Measurements from ENCODE around the gene RERE. TPM values are rescaled to one million over a fixed set of nuclear protein-coding genes. Genes with fewer than 3 reads are reported as not detected.
A peak's percentile ranks its signal among the peaks of the same experiment; 100 is the strongest.

Gene RERE
- total RNA-seq, 1 donor from 2014 or later = 124 TPM

GRCh38 chr1:8456991-8457390, 360.4 kb downstream of the RERE start:
- Histone ChIP-seq H4K20me1 (ENCODE audit: insufficient read depth, low read length) (peaks cover 12% of the 10 kb centered on the region), H3K9ac (ENCODE audit: low read length) (no peak overlapping the region), H2AFZ (ENCODE audit: low read depth, low read length) (no peak overlapping the region), H3K79me2 (ENCODE audit: insufficient read depth, low read length) (no peaks in the 10 kb centered on the region), H3K4me3 (ENCODE audit: insufficient read depth, low read depth, low read length) (no peak overlapping the region), H3K4me1 (ENCODE audit: insufficient read depth, low read length) (peaks cover 22% of the 10 kb centered on the region), H3K4me2 (ENCODE audit: low read length) (peak overlapping the region; percentile 40), H3K36me3 (ENCODE audit: insufficient read depth, low read length) (no peaks in the 10 kb centered on the region), H3K27ac (ENCODE audit: low read depth, low read length) (no peak overlapping the region), H3K27me3 (ENCODE audit: insufficient read depth, low read length) (no peaks in the 10 kb centered on the region), H3K9me3 (ENCODE audit: insufficient read depth, low read depth, low read length) (no peaks in the 10 kb centered on the region)
- H3K9me3 Mint-ChIP-seq (ENCODE audit: unreplicated experiment) = no peaks in the 10 kb centered on the region
- peaks cover 55% of the 10 kb centered on the region for H3K4me1 Mint-ChIP-seq (ENCODE audit: low read depth, unreplicated experiment)
- H3K4me3 Mint-ChIP-seq (ENCODE audit: unreplicated experiment) = no peak overlapping the region
- H3K36me3 Mint-ChIP-seq (ENCODE audit: low read depth, unreplicated experiment) = no peaks in the 10 kb centered on the region
- DNase-seq (ENCODE audit: low read depth) (no peak), FAIRE-seq (no peak)
- H3K27me3 Mint-ChIP-seq (ENCODE audit: low read depth, unreplicated experiment) = no peaks in the 10 kb centered on the region
- peak overlapping the region; percentile 87 for H3K27ac Mint-ChIP-seq (ENCODE audit: unreplicated experiment)
- TF ChIP-seq, protein P1, sequence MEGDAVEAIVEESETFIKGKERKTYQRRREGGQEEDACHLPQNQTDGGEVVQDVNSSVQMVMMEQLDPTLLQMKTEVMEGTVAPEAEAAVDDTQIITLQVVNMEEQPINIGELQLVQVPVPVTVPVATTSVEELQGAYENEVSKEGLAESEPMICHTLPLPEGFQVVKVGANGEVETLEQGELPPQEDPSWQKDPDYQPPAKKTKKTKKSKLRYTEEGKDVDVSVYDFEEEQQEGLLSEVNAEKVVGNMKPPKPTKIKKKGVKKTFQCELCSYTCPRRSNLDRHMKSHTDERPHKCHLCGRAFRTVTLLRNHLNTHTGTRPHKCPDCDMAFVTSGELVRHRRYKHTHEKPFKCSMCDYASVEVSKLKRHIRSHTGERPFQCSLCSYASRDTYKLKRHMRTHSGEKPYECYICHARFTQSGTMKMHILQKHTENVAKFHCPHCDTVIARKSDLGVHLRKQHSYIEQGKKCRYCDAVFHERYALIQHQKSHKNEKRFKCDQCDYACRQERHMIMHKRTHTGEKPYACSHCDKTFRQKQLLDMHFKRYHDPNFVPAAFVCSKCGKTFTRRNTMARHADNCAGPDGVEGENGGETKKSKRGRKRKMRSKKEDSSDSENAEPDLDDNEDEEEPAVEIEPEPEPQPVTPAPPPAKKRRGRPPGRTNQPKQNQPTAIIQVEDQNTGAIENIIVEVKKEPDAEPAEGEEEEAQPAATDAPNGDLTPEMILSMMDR (IDR thresholded peaks at IDR 0.05; ENCODE audit: insufficient read depth, low read depth, low read length) = no peak
- no peak for TF ChIP-seq EZH2 (IDR thresholded peaks at IDR 0.05; ENCODE audit: insufficient read depth, low read length)

DNA sequence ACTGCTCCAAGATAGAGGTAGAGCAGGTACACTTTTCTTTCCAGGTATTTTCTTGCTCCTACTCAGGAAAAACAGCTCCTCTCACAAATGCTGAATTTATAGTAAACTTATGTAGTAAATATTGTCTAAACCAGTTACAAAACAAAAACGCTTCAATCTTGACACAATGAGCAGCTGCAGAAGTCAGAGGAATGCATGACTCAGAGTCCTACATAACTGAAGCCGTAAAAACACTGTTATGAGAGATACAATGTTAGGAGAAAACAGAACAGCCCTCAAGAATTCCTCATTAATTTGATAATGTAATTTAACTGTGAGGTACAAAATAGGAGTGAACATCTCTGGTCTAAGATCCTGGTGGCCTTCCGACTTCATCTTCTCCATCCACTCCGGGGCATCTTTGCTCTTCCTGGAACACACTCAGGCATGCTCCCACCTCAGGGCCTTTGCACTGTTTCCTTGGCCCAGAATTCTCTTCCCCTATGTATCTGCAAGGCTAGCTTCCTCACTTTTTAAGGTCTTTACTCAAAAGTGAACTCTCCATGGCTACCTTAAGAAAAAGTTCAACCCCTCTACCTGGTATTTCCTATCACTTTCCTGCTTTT, 361.0 kb downstream of the RERE start:
- Histone ChIP-seq H3K27me3 (ENCODE audit: insufficient read depth, low read length) (no peaks in the 10 kb centered on the region), H3K9ac (ENCODE audit: low read length) (peak overlapping the region; percentile 18), H3K36me3 (ENCODE audit: insufficient read depth, low read length) (no peaks in the 10 kb centered on the region), H2AFZ (ENCODE audit: low read depth, low read length) (no peak overlapping the region), H3K79me2 (ENCODE audit: insufficient read depth, low read length) (no peaks in the 10 kb centered on the region), H3K4me1 (ENCODE audit: insufficient read depth, low read length) (peaks cover 22% of the 10 kb centered on the region), H3K4me3 (ENCODE audit: insufficient read depth, low read depth, low read length) (no peak overlapping the region), H3K9me3 (ENCODE audit: insufficient read depth, low read depth, low read length) (no peaks in the 10 kb centered on the region), H3K27ac (ENCODE audit: low read depth, low read length) (peak overlapping the region; percentile 53), H4K20me1 (ENCODE audit: insufficient read depth, low read length) (peaks cover 14% of the 10 kb centered on the region), H3K4me2 (ENCODE audit: low read length) (peak overlapping the region; percentile 40)
- Mint-ChIP-seq H3K36me3 (ENCODE audit: low read depth, unreplicated experiment) (no peaks in the 10 kb centered on the region), H3K9me3 (ENCODE audit: unreplicated experiment) (no peaks in the 10 kb centered on the region), H3K27me3 (ENCODE audit: low read depth, unreplicated experiment) (no peaks in the 10 kb centered on the region), H3K27ac (ENCODE audit: unreplicated experiment) (peak overlapping the region; percentile 87), H3K4me1 (ENCODE audit: low read depth, unreplicated experiment) (peaks cover 53% of the 10 kb centered on the region), H3K4me3 (ENCODE audit: unreplicated experiment) (no peak overlapping the region)
- FAIRE-seq = peak; percentile 37
- TF ChIP-seq EZH2 (IDR thresholded peaks at IDR 0.05; ENCODE audit: insufficient read depth, low read length) = no peak
- TF ChIP-seq, protein P1 (IDR thresholded peaks at IDR 0.05; ENCODE audit: insufficient read depth, low read depth, low read length) = no peak
- peak; percentile 80 for DNase-seq (ENCODE audit: low read depth)

- TF ChIP-seq EZH2 (IDR thresholded peaks at IDR 0.05; ENCODE audit: insufficient read depth, low read length) = no peak
- TF ChIP-seq, protein P1 (IDR thresholded peaks at IDR 0.05; ENCODE audit: insufficient read depth, low read depth, low read length) = no peak
- Histone ChIP-seq H2AFZ (ENCODE audit: low read depth, low read length) (no peak overlapping the region), H3K36me3 (ENCODE audit: insufficient read depth, low read length) (no peaks in the 10 kb centered on the region), H3K79me2 (ENCODE audit: insufficient read depth, low read length) (peaks cover 1% of the 10 kb centered on the region), H3K27ac (ENCODE audit: low read depth, low read length) (peak overlapping the region; percentile 52), H3K4me1 (ENCODE audit: insufficient read depth, low read length) (peaks cover 22% of the 10 kb centered on the region), H3K4me3 (ENCODE audit: insufficient read depth, low read depth, low read length) (no peak overlapping the region), H3K9me3 (ENCODE audit: insufficient read depth, low read depth, low read length) (no peaks in the 10 kb centered on the region), H3K27me3 (ENCODE audit: insufficient read depth, low read length) (no peaks in the 10 kb centered on the region), H3K4me2 (ENCODE audit: low read length) (peak overlapping the region; percentile 40), H3K9ac (ENCODE audit: low read length) (peak overlapping the region; percentile 18), H4K20me1 (ENCODE audit: insufficient read depth, low read length) (peaks cover 14% of the 10 kb centered on the region)
- DNase-seq (ENCODE audit: low read depth) = peak; percentile 20
- no peaks in the 10 kb centered on the region for H3K36me3 Mint-ChIP-seq (ENCODE audit: low read depth, unreplicated experiment)
- H3K27me3 Mint-ChIP-seq (ENCODE audit: low read depth, unreplicated experiment) = no peaks in the 10 kb centered on the region
- no peak for FAIRE-seq
- no peaks in the 10 kb centered on the region for H3K9me3 Mint-ChIP-seq (ENCODE audit: unreplicated experiment)
- peak overlapping the region; percentile 28 for H3K4me3 Mint-ChIP-seq (ENCODE audit: unreplicated experiment)
- peak overlapping the region; percentile 87 for H3K27ac Mint-ChIP-seq (ENCODE audit: unreplicated experiment)
- H3K4me1 Mint-ChIP-seq (ENCODE audit: low read depth, unreplicated experiment) = peaks cover 49% of the 10 kb centered on the region
Measured at GRCh38 chr1:8455700-8456307, 361.6 kb downstream of the RERE start.
